CD14-positive monocyte (primary cell): Measurements from ENCODE around the gene ZFP3. TPM values are rescaled to one million over a fixed set of nuclear protein-coding genes. Genes with fewer than 3 reads are reported as not detected.
"Not testable (repeated sequence)": the region's sequence is repeated elsewhere in the genome, so short reads cannot be mapped to it uniquely, and the experiment has no call there.

Experiments used
- DNase-seq, 3 donors: peaks; one replicate each; pipeline ENCODE4 v3.0.0-alpha.2; 2011 to 2022
- H2AFZ ChIP-seq: 2 replicates; pipeline ENCODE4 v1.6.0; 2012; ENCODE audit warnings: mild to moderate bottlenecking, low read depth, low read length, inconsistent platforms; ENCODE audit not compliant: insufficient read depth, poor library complexity, severe bottlenecking
- H3K27ac ChIP-seq, 2 donors: 1 replicate in 1 of 2; 2 replicates in 1 of 2; pipeline ENCODE4 v1.5.1; 2012 to 2013; ENCODE audit warnings: low read length in 2 of 2, control low read depth in 1 of 2, inconsistent platforms in 1 of 2, low read depth in 1 of 2, mild to moderate bottlenecking in 1 of 2
- H3K27me3 ChIP-seq, 2 donors: one replicate each; pipeline versions ENCODE4 v1.6.0 to v1.6.1; 2011 to 2013; ENCODE audit warnings: low read length in 2 of 2; ENCODE audit not compliant: control insufficient read depth in 2 of 2, insufficient read depth in 2 of 2
- H3K36me3 ChIP-seq, 2 donors: replicated peaks in 1 of 2; 1 replicate in 1 of 2; 2 replicates in 1 of 2; pipeline versions ENCODE4 v1.5.1 to v1.6.1; 2012 to 2013; ENCODE audit warnings: low read length in 2 of 2, control low read depth in 1 of 2, inconsistent platforms in 1 of 2, mild to moderate bottlenecking in 1 of 2; ENCODE audit not compliant: insufficient read depth in 2 of 2, control insufficient read depth in 1 of 2
- H3K4me1 ChIP-seq, 2 donors: 1 replicate in 1 of 2; 2 replicates in 1 of 2; pipeline versions ENCODE4 v1.5.1 to v1.6.1; 2012 to 2013; ENCODE audit warnings: low read length in 2 of 2, control low read depth in 1 of 2, inconsistent platforms in 1 of 2, mild to moderate bottlenecking in 1 of 2, moderate library complexity in 1 of 2; ENCODE audit not compliant: insufficient read depth in 2 of 2, control insufficient read depth in 1 of 2
- H3K4me2 ChIP-seq: replicated peaks from 2 replicates; pipeline ENCODE3; 2012; ENCODE audit warnings: low read length, moderate library complexity, mild to moderate bottlenecking; ENCODE audit not compliant: poor library complexity, severe bottlenecking; ENCODE audit errors: extremely low read depth
- H3K4me3 ChIP-seq, 3 experiments: fragments of 200-600 bp in 1 of 3; sonication (generic) in 1 of 3; replicated peaks in 1 of 3; 1 replicate in 2 of 3; 2 replicates in 1 of 3; pipeline ENCODE4 v1.5.1; 2011 to 2013; ENCODE audit warnings: low read length in 3 of 3, mild to moderate bottlenecking in 3 of 3, control low read depth in 2 of 3, low read depth in 2 of 3, inconsistent platforms in 1 of 3, moderate library complexity in 1 of 3
- H3K79me2 ChIP-seq: 2 replicates; pipeline ENCODE4 v1.6.0; 2012; ENCODE audit warnings: mild to moderate bottlenecking, control low read depth, inconsistent platforms, low read length, moderate library complexity; ENCODE audit not compliant: insufficient read depth
- H3K9ac ChIP-seq: 2 replicates; pipeline ENCODE4 v1.6.0; 2017; ENCODE audit warnings: low read length, mild to moderate bottlenecking; ENCODE audit not compliant: insufficient read depth, poor library complexity, severe bottlenecking
- H3K9me3 ChIP-seq, 2 donors: replicated peaks in 1 of 2; 1 replicate in 1 of 2; 2 replicates in 1 of 2; pipeline versions ENCODE4 v1.5.1 to v1.6.1; 2012 to 2013; ENCODE audit warnings: low read length in 2 of 2, control low read depth in 1 of 2; ENCODE audit not compliant: control insufficient read depth in 1 of 2, insufficient read depth in 1 of 2
- H4K20me1 ChIP-seq: 2 replicates; pipeline ENCODE4 v1.6.0; 2012; ENCODE audit warnings: mild to moderate bottlenecking, low read length, control low read depth, moderate library complexity; ENCODE audit not compliant: insufficient read depth
- H3K27ac Mint-ChIP-seq, 7 donors: one replicate each; pipeline ENCODE4 v1.8.0; 2020; ENCODE audit warnings: mild to moderate bottlenecking in 7 of 7, mixed read lengths in 7 of 7, moderate library complexity in 6 of 7, inconsistent platforms in 2 of 7
- H3K27me3 Mint-ChIP-seq, 3 donors: one replicate each; pipeline ENCODE4 v1.8.0; 2021 to 2022; ENCODE audit warnings: low read depth in 3 of 3, mild to moderate bottlenecking in 3 of 3, mixed read lengths in 3 of 3, moderate library complexity in 3 of 3, inconsistent platforms in 1 of 3
- H3K36me3 Mint-ChIP-seq, 2 donors: one replicate each; pipeline ENCODE4 v1.8.0; 2020; ENCODE audit warnings: mixed read lengths in 2 of 2, inconsistent platforms in 1 of 2, mild to moderate bottlenecking in 1 of 2
- H3K4me1 Mint-ChIP-seq: one replicate; pipeline ENCODE4 v1.8.0; 2020; ENCODE audit warnings: mild to moderate bottlenecking, mixed read lengths
- H3K4me3 Mint-ChIP-seq, 2 donors: one replicate each; pipeline ENCODE4 v1.8.0; 2020; ENCODE audit warnings: mild to moderate bottlenecking in 2 of 2, mixed read lengths in 2 of 2, moderate library complexity in 1 of 2
- H3K9me3 Mint-ChIP-seq, 7 donors: one replicate each; pipeline ENCODE4 v1.8.0; 2020 to 2022; ENCODE audit warnings: mixed read lengths in 7 of 7, mild to moderate bottlenecking in 6 of 7, moderate library complexity in 6 of 7, inconsistent platforms in 2 of 7
- WGBS: methylation state at CpG from one replicate; pipeline ENCODE4 v1.1.5; 2013; ENCODE audit warnings: missing lambda C conversion rate; ENCODE audit not compliant: insufficient coverage; 5-methylcytosine and 5-hydroxymethylcytosine counted together
- intact Hi-C, 2 donors: fragments of 100-400 bp; cut with micrococcal nuclease; formaldehyde crosslinking; loops; one replicate each; pipeline versions ENCODE4 v1.15.0 to v1.15.1; 2023
- polyA plus RNA-seq, 3 donors: library from polyadenylated mRNA; depleted of rRNA in 1 of 3; unstranded in 2 of 3; stranded (reverse) in 1 of 3; fragments of 300-500 nt in 2 of 3; fragments of >200 nt in 1 of 3; fragmentation: Illumina TruSeq in 2 of 3; gene quantifications; 1 replicate in 2 of 3; 2 replicates in 1 of 3; pipeline ENCODE4 v1.2.3, GENCODE V29; 2012 to 2021
- TF ChIP-seq, protein P1 (sequence below): fragments of 200-600 bp; IDR thresholded peaks from one replicate; pipeline ENCODE4 v1.8.0; 2022; ENCODE audit warnings: antibody characterized with exemption, mild to moderate bottlenecking

The ZFP3 gene
- polyA plus RNA-seq, 3 donors: 0.39 to 1.9 (median 0.75) TPM

DNA sequence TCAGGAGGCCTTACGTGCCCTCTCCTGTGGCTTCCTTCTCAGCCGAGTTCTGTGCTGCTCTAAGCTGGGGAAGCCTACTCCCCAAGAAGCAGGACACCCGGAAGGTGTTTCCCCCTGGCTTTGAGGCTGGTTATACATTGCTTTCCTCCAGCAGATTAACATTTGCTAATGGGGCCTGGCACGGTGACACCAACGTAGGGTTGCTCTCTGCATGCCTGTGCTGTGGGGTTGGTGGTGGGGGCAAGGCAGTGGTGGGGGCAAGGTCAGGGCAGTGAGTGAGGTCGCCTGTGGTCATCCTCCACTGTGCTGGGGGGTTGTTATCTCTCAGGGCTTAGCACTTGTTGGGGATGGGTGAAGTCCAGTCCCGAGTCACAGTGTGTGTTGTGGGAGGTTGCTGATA lies 41.8 kb downstream of the ZFP3 start:
- Mint-ChIP-seq H3K9me3 (peaks cover 14 to 31% (median 26%) of the 10 kb centered on the region in 7 donors), H3K27ac (no peak overlapping the region), H3K4me3 (no peak overlapping the region), H3K27me3 (peaks cover 59 to 83% (median 68%) of the 10 kb centered on the region in 3 donors), H3K36me3 (peaks cover 3 to 6% of the 10 kb centered on the region in 2 donors), H3K4me1 (peaks cover 15% of the 10 kb centered on the region)
- DNase-seq: no peak
- no peak overlapping the region for H3K27ac ChIP-seq
- H3K4me3 ChIP-seq: no peak overlapping the region
- H2AFZ ChIP-seq: no peak overlapping the region
- no peak overlapping the region for H3K9ac ChIP-seq
- H3K4me1 ChIP-seq: peaks cover 4 to 20% of the 10 kb centered on the region in 2 donors
- peaks cover 7 to 11% of the 10 kb centered on the region in 2 donors for H3K9me3 ChIP-seq
- intact Hi-C loops: no loop called here
- H3K27me3 ChIP-seq: peaks cover 14 to 63% of the 10 kb centered on the region in 2 donors
- TF ChIP-seq, protein P1, sequence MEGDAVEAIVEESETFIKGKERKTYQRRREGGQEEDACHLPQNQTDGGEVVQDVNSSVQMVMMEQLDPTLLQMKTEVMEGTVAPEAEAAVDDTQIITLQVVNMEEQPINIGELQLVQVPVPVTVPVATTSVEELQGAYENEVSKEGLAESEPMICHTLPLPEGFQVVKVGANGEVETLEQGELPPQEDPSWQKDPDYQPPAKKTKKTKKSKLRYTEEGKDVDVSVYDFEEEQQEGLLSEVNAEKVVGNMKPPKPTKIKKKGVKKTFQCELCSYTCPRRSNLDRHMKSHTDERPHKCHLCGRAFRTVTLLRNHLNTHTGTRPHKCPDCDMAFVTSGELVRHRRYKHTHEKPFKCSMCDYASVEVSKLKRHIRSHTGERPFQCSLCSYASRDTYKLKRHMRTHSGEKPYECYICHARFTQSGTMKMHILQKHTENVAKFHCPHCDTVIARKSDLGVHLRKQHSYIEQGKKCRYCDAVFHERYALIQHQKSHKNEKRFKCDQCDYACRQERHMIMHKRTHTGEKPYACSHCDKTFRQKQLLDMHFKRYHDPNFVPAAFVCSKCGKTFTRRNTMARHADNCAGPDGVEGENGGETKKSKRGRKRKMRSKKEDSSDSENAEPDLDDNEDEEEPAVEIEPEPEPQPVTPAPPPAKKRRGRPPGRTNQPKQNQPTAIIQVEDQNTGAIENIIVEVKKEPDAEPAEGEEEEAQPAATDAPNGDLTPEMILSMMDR: no peak
- WGBS: 96% methylated on average over 5 of the region's 7 CpGs
- H3K4me2 ChIP-seq: no peak overlapping the region
- no peaks in the 10 kb centered on the region for H4K20me1 ChIP-seq
- H3K36me3 ChIP-seq: no peaks in the 10 kb centered on the region
- H3K79me2 ChIP-seq: no peaks in the 10 kb centered on the region

DNA sequence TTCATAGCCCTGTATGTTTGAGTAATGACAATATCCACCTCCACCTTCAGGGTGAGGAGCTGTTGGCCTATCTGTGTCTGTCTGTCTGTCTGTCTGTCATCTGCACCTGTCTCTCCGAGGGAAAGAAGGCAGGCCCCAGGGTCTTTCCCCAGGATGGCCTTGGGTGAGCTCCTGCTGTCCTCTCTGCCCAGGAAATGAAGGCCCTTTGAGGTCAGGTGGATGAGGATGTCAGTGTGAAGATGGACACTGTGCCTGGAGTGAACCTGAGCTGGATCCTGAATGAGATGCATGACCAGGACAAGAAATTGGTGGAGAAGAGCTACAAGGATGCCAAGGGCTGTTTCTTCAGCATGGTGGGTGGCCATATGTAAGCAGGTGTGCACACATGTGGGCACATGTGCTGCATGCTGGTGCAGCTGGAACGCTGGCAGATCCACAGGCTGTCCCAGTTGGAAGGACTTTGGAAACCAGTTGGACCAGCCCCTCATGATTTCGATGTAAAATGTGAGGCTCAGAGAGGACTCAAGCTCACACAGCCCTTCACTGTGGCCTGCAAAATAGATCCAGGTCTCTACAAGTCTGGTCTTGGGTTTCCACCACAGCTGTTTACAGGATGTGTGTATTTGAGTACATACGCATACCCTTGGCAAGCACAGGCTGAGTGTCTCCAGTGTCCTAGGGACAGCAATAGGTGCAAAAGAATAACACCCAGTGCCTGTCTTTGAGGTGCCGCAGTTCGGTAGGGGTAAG lies 42.3 kb downstream of the ZFP3 start:
- H4K20me1 ChIP-seq, H3K9me3 ChIP-seq, H3K9ac ChIP-seq, H2AFZ ChIP-seq, intact Hi-C loops, H3K4me2 ChIP-seq, H3K4me3 Mint-ChIP-seq, H3K36me3 ChIP-seq, H3K36me3 Mint-ChIP-seq, H3K27ac ChIP-seq, H3K4me3 ChIP-seq, DNase-seq, H3K79me2 ChIP-seq, H3K27ac Mint-ChIP-seq: not testable (repeated sequence)
- Histone ChIP-seq H3K27me3 (peaks cover 12 to 58% of the 10 kb centered on the region in 2 donors), H3K4me1 (peaks cover 4 to 20% of the 10 kb centered on the region in 2 donors)
- Mint-ChIP-seq H3K4me1 (peaks cover 13% of the 10 kb centered on the region), H3K9me3 (peaks cover 8 to 26% (median 20%) of the 10 kb centered on the region in 7 donors), H3K27me3 (peaks cover 53 to 77% (median 62%) of the 10 kb centered on the region in 3 donors)
- WGBS: 94% methylated on average over 6 of the region's 6 CpGs
